HG03108 (cell line): ENCODE results near the gene IL36B.

Experiments
- ATAC-seq: cut with Tn5 transposase; IDR thresholded peaks from one replicate; pipeline ENCODE4 v1.9.1; 2021; ENCODE audit warnings: moderate library complexity; ENCODE audit not compliant: unreplicated experiment

Gene IL36B

GRCh38 chr2:113012436-113013335, 40.0 kb downstream of the IL36B start:
- no peak for ATAC-seq

- ATAC-seq, result no peak
Measured at GRCh38 chr2:113011108-113011507, 41.6 kb downstream of the IL36B start.

GRCh38 chr2:113010088-113010487, 42.6 kb downstream of the IL36B start:
- ATAC-seq, result no peak

- ATAC-seq, result no peak
Measured at GRCh38 chr2:113009622-113010021, 43.0 kb downstream of the IL36B start.

GRCh38 chr2:113007250-113007649, 45.4 kb downstream of the IL36B start:
- ATAC-seq, result no peak

- no peak for ATAC-seq
Measured at GRCh38 chr2:113005030-113005509, 47.6 kb downstream of the IL36B start, which contains the start of gene IL36A. Gene IL36A, plus strand, starts transcription at chr2:113005459. Its CDS starts 413 bp downstream, at chr2:113005872.

- no peak for ATAC-seq
Measured at GRCh38 chr2:113002677-113003076, 50.0 kb downstream of the IL36B start.

GRCh38 chr2:113000436-113000835, 52.2 kb downstream of the IL36B start:
- no peak for ATAC-seq

GRCh38 chr2:112997151-112997550, 55.5 kb downstream of the IL36B start:
- ATAC-seq, result no peak

- no peak for ATAC-seq
Measured at GRCh38 chr2:112996635-112997034, 56.0 kb downstream of the IL36B start.

GRCh38 chr2:112995346-112995920, 57.2 kb downstream of the IL36B start:
- ATAC-seq, result no peak

GRCh38 chr2:112994648-112995047, 58.0 kb downstream of the IL36B start:
- ATAC-seq, result no peak

- ATAC-seq, result no peak
Measured at GRCh38 chr2:112993831-112994230, 58.8 kb downstream of the IL36B start.

GRCh38 chr2:112989611-112990010, 63.1 kb downstream of the IL36B start:
- ATAC-seq, result no peak

- ATAC-seq, result no peak
Measured at GRCh38 chr2:112985090-112985489, 67.6 kb downstream of the IL36B start.

GRCh38 chr2:112980537-112980936, 72.1 kb downstream of the IL36B start:
- ATAC-seq, result no peak

GRCh38 chr2:112979731-112980130, 72.9 kb downstream of the IL36B start:
- ATAC-seq, result no peak

- no peak for ATAC-seq
Measured at GRCh38 chr2:112977559-112978056, 75.1 kb downstream of the IL36B start, which contains the start of gene IL36G. Gene IL36G, plus strand, starts transcription at chr2:112978006. Its CDS starts 633 bp downstream, at chr2:112978639.
